Esophagus muscularis mucosa (tissue), 4 donors: ENCODE data around the gene MTREX. TPM values are rescaled to one million over a fixed set of nuclear protein-coding genes. Genes with fewer than 3 reads are reported as not detected.
A peak's percentile ranks its signal among the peaks of the same experiment; 100 is the strongest.

Experiments
- DNase-seq: peaks from one replicate; pipeline ENCODE4 v3.0.0-alpha.2; 2017; ENCODE audit errors: extremely low spot score
- H3K27ac ChIP-seq, 4 donors: fragments of 200-600 bp; sonication (generic); replicated peaks in 1 of 4; 1 replicate in 3 of 4; 2 replicates in 1 of 4; pipeline ENCODE4 v1.5.1; 2016 to 2019; ENCODE audit warnings: mild to moderate bottlenecking in 1 of 4
- H3K27me3 ChIP-seq, 4 donors: fragments of 200-600 bp; sonication (generic); one replicate each; pipeline versions ENCODE4 v1.5.1 to v1.6.0; 2016 to 2019
- H3K36me3 ChIP-seq, 4 donors: fragments of 200-600 bp; sonication (generic); one replicate each; pipeline ENCODE4 v1.5.1; 2016 to 2019
- H3K4me1 ChIP-seq, 4 donors: fragments of 200-600 bp; sonication (generic); one replicate each; pipeline ENCODE4 v1.5.1; 2016 to 2019
- H3K4me3 ChIP-seq, 4 donors: fragments of 200-600 bp; sonication (generic); 1 replicate in 2 of 4; 2 replicates in 2 of 4; pipeline ENCODE4 v1.5.1; 2016 to 2019; ENCODE audit warnings: mild to moderate bottlenecking in 4 of 4, moderate library complexity in 1 of 4
- H3K9me3 ChIP-seq, 4 donors: fragments of 200-600 bp; sonication (generic); 1 replicate in 3 of 4; 2 replicates in 1 of 4; pipeline ENCODE4 v1.5.1; 2016 to 2019
- CTCF ChIP-seq, 3 experiments: fragments of 200-600 bp in 2 of 3; fragments of 450-650 bp in 1 of 3; sonication (generic) in 2 of 3; IDR thresholded peaks; one replicate each; pipeline ENCODE4 v1.5.1; 2017 to 2019; ENCODE audit warnings: antibody characterized with exemption in 3 of 3, mild to moderate bottlenecking in 2 of 3, moderate library complexity in 1 of 3
- EP300 ChIP-seq: sonication (generic); formaldehyde crosslinking; IDR thresholded peaks from one replicate; pipeline ENCODE4 v1.6.1; 2017; ENCODE audit warnings: antibody characterized with exemption
- POLR2A ChIP-seq: fragments of 450-650 bp; IDR thresholded peaks from one replicate; pipeline ENCODE4 v1.6.1; 2017; ENCODE audit warnings: antibody characterized with exemption, moderate library complexity, mild to moderate bottlenecking, low read depth
- POLR2AphosphoS5 ChIP-seq, 2 donors: sonication (generic); formaldehyde crosslinking; IDR thresholded peaks; one replicate each; pipeline ENCODE4 v1.6.1; 2017; ENCODE audit warnings: antibody characterized with exemption in 2 of 2
- WGBS: methylation state at CpG from one replicate; pipeline ENCODE4 v1.1.5; 2018; 5-methylcytosine and 5-hydroxymethylcytosine counted together
- intact Hi-C: fragments of 100-400 bp; cut with DNase I; formaldehyde crosslinking; loops from one replicate; pipeline ENCODE4 v1.15.1; 2023
- total RNA-seq, 4 donors: library from RNA; depleted of rRNA; stranded (reverse); fragments of >200 nt; gene quantifications; one replicate each; pipeline versions ENCODE4 v1.1.0 to v1.2.1, GENCODE V29; 2016

MTREX gene
- total RNA-seq, 4 donors from 2014 or later = 53.7 to 64.0 (median 62.3) TPM

- H3K9me3 ChIP-seq = no peaks in the 10 kb centered on the region
- peaks cover 15 to 42% (median 24%) of the 10 kb centered on the region in 4 donors for H3K36me3 ChIP-seq
- H3K27ac ChIP-seq = no peak overlapping the region
- intact Hi-C loops = no loop called here
- TF ChIP-seq POLR2A (no peak), CTCF (IDR thresholded peaks at IDR 0.05) (no peak), POLR2AphosphoS5 (IDR thresholded peaks at IDR 0.05) (no peak), EP300 (no peak)
- H3K27me3 ChIP-seq = no peaks in the 10 kb centered on the region
- peaks cover 23 to 44% (median 31%) of the 10 kb centered on the region in 4 donors for H3K4me1 ChIP-seq
- no peak overlapping the region for H3K4me3 ChIP-seq
- DNase-seq = no peak
- 100% methylated on average over 1 of the region's 2 CpGs for WGBS
Measured at GRCh38 chr5:55429221-55429612, 121.4 kb downstream of the MTREX start.

- intact Hi-C loops = no loop called here
- Histone ChIP-seq H3K4me1 (peaks cover 23 to 44% (median 31%) of the 10 kb centered on the region in 4 donors), H3K4me3 (no peak overlapping the region)
Measured at GRCh38 chr5:55429613-55430253, 121.9 kb downstream of the MTREX start.

GRCh38 chr5:55432549-55432948 is 124.8 kb downstream of the MTREX start:
- Histone ChIP-seq H3K9me3 (no peaks in the 10 kb centered on the region), H3K4me1 (peaks cover 29 to 46% (median 38%) of the 10 kb centered on the region in 4 donors), H3K4me3 (no peak overlapping the region), H3K27me3 (no peaks in the 10 kb centered on the region), H3K27ac (no peak overlapping the region), H3K36me3 (peaks cover 0 to 38% (median 5%) of the 10 kb centered on the region in 4 donors)
- TF ChIP-seq EP300 = no peak
- no peak for TF ChIP-seq CTCF (IDR thresholded peaks at IDR 0.05)
- TF ChIP-seq POLR2A = no peak
- TF ChIP-seq POLR2AphosphoS5 (IDR thresholded peaks at IDR 0.05) = no peak
- DNase-seq = no peak
- 95% methylated on average over 4 of the region's 4 CpGs for WGBS
- intact Hi-C loops = no loop called here

More at GRCh38 chr5:55429613-55430253, 121.9 kb downstream of the MTREX start:
- Histone ChIP-seq H3K9me3 (no peaks in the 10 kb centered on the region), H3K27ac (no peak overlapping the region), H3K27me3 (no peaks in the 10 kb centered on the region), H3K36me3 (peaks cover 10 to 36% (median 19%) of the 10 kb centered on the region in 4 donors)
- no peak for TF ChIP-seq EP300
- TF ChIP-seq CTCF (IDR thresholded peaks at IDR 0.05) = no peak
- TF ChIP-seq POLR2A = no peak
- TF ChIP-seq POLR2AphosphoS5 (IDR thresholded peaks at IDR 0.05) = no peak
- 40% methylated on average over 1 of the region's 9 CpGs for WGBS
- no peak for DNase-seq

GRCh38 chr5:55437452-55437851 is 129.7 kb downstream of the MTREX start:
- Histone ChIP-seq H3K36me3 (peaks cover 0 to 36% (median 8%) of the 10 kb centered on the region in 4 donors), H3K27ac (peak overlapping the region; percentile 88 to 89 (median 88)), H3K9me3 (no peaks in the 10 kb centered on the region), H3K27me3 (no peaks in the 10 kb centered on the region), H3K4me1 (peaks cover 50 to 66% (median 59%) of the 10 kb centered on the region in 4 donors), H3K4me3 (no peak overlapping the region)
- no peak for TF ChIP-seq POLR2A
- no peak for TF ChIP-seq EP300
- no peak for TF ChIP-seq CTCF (IDR thresholded peaks at IDR 0.05)
- no peak for TF ChIP-seq POLR2AphosphoS5 (IDR thresholded peaks at IDR 0.05)
- 52% methylated on average over 1 of the region's 1 CpG for WGBS
- intact Hi-C loops = loop anchor here (5.0 kb wide), 1 partner anchor 95 kb away; the partner anchor contains the start of gene PLPP1
- DNase-seq = no peak
